Right lobe of liver (tissue), 4 donors: ENCODE results near the gene JAK2.

ENCODE experiments used
- POLR2A ChIP-seq: fragments of 450-650 bp; IDR thresholded peaks from one replicate; pipeline ENCODE4 v1.6.1; 2017; ENCODE audit warnings: antibody characterized with exemption, mild to moderate bottlenecking
- TF ChIP-seq, protein P1 (sequence below), 4 donors: fragments of 200-600 bp in 3 of 4; fragments of 450-650 bp in 1 of 4; IDR thresholded peaks; one replicate each; pipeline versions ENCODE4 v1.5.1 to v1.8.0; 2016 to 2022; ENCODE audit warnings: antibody characterized with exemption in 4 of 4, mild to moderate bottlenecking in 2 of 4
- donor health status: DM: no; HTN: no; CAD: no.
- donor health status: DM: no; HTN: no; CAD: no.
- donor health status: DM: no; HTN: yes; CAD: no.

DNA sequence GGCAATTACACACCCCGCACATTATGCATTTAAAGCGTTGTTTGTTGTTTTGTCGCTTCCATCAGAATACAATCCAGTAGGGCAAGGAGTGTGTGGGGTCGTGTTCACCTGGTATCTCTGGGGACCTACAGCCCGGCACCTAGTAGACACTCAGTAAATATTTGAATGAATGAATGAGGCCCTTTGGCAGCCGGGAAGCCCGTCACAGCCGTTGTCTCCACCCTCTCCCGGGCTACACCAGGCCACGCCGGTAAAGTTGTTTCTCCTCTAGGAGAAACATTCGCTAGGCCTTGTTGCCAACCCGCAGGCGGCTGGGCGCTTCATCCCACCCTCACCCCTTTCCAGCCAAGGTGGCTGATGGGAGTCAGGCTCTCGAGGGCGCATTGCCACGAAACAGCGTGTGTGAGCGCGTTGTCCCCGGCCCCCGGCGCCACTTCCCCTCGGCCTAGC, 876 bp upstream of the JAK2 start:
- TF ChIP-seq, protein P1, sequence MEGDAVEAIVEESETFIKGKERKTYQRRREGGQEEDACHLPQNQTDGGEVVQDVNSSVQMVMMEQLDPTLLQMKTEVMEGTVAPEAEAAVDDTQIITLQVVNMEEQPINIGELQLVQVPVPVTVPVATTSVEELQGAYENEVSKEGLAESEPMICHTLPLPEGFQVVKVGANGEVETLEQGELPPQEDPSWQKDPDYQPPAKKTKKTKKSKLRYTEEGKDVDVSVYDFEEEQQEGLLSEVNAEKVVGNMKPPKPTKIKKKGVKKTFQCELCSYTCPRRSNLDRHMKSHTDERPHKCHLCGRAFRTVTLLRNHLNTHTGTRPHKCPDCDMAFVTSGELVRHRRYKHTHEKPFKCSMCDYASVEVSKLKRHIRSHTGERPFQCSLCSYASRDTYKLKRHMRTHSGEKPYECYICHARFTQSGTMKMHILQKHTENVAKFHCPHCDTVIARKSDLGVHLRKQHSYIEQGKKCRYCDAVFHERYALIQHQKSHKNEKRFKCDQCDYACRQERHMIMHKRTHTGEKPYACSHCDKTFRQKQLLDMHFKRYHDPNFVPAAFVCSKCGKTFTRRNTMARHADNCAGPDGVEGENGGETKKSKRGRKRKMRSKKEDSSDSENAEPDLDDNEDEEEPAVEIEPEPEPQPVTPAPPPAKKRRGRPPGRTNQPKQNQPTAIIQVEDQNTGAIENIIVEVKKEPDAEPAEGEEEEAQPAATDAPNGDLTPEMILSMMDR (IDR thresholded peaks at IDR 0.05): no peak
- no peak for TF ChIP-seq POLR2A
